Left renal cortex interstitium (tissue), 4 donors: ENCODE data around the gene ZNF669. TPM values are rescaled to one million over a fixed set of nuclear protein-coding genes. Genes with fewer than 3 reads are reported as not detected.
A peak's percentile ranks its signal among the peaks of the same experiment; 100 is the strongest.

Experiments
- DNase-seq, 4 donors: peaks; one replicate each; pipeline ENCODE4 v3.0.0-alpha.2; 2013; ENCODE audit warnings: low read depth in 4 of 4, low spot score in 2 of 4, missing footprints in 1 of 4
- polyA plus RNA-seq, 4 donors: library from polyadenylated mRNA; unstranded; fragments of 120-200 nt; gene quantifications; one replicate each; pipeline ENCODE4 v1.2.1, GENCODE V29; 2013; ENCODE audit not compliant: insufficient read length in 4 of 4

ZNF669 gene
- polyA plus RNA-seq, 4 donors: 10.1 to 15.1 (median 13.2) TPM

- DNase-seq: peak in 3 of 4 donors; percentile 37 to 46 (median 39)
These were observed 7.7 kb upstream of the ZNF669 start for GRCh38 chr1:247111700-247112478.

GRCh38 chr1:247111259-247111699, 7.1 kb upstream of the ZNF669 start:
- DNase-seq: peak in 2 of 4 donors; percentile 0 to 7

DNA sequence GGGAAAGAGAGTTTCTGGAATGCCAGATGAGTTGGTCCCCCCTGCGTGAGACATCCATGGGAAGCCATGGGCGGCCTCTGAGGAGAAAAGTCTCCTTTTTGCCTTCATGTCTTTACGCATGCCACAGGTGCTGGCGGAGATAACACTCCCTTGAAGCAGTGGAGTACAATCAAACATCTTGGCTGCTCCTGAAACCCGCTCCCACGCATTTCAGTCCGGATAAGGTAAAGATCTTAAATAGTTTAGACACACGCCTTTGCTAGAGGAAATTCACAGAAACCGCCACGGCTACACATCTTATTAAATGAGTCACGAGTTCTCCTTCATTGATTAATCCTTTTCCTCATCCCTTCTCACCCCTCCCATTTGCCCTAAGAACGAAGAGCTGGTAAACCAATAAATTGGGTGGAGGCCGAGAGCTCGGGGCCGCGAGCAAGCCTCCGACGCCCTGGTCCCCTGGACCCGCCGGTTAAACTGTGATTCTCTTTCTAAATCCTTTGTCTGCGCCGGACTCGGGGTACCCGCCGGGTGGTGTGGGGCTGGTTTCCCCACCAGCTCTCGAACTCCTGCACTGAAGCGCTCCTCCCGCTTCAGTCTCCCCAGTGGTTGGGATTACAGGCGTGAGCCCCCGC, 6.6 kb upstream of the ZNF669 start:
- DNase-seq: peak in 3 of 4 donors; percentile 18 to 37 (median 19)

GRCh38 chr1:247107694-247108093, 3.5 kb upstream of the ZNF669 start:
- no peak for DNase-seq

DNA sequence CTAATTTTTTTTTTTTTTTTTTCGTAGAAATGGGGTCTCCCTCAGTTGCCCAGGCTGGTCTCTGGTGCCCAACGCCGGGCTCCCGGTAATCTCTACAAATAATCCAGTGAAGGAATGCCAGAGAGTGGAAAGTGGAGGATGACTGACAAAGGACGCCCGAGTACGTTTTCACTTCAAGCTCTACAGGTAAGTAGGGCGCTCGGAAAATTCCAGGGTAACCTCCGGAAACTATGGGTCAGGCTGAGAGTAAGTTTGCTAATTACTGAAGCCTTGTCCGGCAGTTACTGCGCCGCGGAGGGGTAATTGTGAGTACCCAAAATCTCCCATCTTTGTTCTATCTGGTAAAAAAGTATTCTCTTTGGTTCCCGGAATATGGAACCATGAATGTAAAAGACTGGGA, 1.8 kb upstream of the ZNF669 start:
- no peak for DNase-seq

GRCh38 chr1:247104965-247105364, 809 bp upstream of the ZNF669 start:
- DNase-seq: no peak

- no peak for DNase-seq
These were observed 1.8 kb downstream of the ZNF669 start for GRCh38 chr1:247102381-247102780.

- no peak for DNase-seq
These were observed 3.4 kb downstream of the ZNF669 start for GRCh38 chr1:247100676-247101279.

GRCh38 chr1:247096958-247097357, 7.2 kb downstream of the ZNF669 start:
- no peak for DNase-seq

- no peak for DNase-seq
These were observed 7.6 kb downstream of the ZNF669 start for GRCh38 chr1:247096544-247096943.

- DNase-seq: no peak
These were observed 8.0 kb downstream of the ZNF669 start for GRCh38 chr1:247096112-247096511.

DNA sequence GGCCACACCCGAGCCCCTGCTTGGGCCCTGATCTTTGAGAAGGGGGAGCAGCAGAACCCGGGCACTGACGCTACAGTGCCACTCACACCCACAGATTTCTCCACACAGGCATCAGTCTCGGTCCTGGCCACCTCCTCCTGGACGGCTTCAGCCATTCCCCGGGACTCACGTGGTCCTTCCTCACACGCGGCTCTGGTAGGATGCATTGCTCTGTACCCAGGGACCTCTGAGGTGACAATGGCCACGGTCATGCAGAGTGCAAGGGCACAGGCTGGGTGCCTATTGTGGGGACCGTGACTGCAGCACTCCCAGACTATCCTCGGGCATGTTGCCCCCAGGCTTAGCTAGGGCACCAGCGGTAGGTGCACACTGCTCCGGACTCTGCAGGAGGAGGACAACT, 13.7 kb downstream of the ZNF669 start:
- DNase-seq: no peak

DNA sequence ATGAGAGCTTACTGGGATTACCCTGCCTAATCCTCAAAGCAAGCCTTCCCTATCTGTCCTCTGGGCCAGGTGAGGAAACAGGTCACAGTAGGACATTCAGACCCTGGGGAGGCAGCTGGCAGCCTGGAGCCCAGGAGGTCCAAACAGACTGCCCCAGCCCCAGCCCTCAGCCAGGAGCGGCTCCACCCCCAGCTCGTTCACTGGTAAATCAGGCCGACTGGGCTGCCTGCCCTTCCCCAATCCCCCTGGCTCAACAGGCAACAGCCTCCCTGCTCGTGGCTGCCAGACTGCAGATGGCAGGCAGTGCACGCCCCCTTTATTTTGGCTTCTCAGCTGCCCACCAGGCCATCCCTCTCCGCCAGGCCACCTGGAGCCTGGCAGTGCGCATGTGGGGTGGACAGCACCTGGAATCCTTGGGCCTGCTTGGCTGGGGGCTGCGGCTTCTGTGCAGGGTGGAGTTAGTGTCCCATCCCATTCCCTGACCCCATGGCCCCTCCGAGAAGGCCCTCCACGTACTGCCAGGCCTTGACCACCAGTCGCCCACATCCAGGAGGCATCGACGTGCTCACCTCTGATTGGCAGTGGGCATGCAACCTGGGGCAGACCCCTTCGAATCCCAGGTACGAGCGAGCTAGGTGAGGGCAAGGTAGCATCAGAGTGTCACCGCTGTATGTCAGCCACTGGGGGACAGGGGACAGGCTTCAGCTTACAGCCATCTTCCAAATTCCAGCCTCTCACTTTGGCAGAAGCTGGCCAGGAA, 14.4 kb downstream of the ZNF669 start:
- DNase-seq: no peak

DNA sequence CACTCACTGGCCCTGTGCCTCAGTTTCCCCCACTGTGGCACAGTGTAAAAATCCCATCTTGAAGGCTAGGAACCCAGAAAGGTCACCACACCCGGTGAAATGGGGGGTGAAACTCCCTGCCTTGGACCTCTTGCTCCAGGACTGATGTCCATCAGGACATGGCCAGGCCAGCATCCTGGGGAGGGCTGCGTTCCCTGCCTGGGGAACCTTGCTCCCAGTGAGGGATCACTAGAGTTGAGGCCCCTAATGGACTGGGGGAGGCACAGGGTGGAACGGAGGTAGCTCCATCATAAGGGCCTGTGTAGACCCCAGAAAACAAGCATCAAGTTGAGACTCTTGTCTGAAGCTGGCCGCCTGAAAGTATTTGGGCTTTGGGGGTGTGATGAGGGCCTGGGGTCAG, 15.2 kb downstream of the ZNF669 start:
- no peak for DNase-seq

GRCh38 chr1:247087256-247087655, 16.9 kb downstream of the ZNF669 start:
- DNase-seq: no peak

DNA sequence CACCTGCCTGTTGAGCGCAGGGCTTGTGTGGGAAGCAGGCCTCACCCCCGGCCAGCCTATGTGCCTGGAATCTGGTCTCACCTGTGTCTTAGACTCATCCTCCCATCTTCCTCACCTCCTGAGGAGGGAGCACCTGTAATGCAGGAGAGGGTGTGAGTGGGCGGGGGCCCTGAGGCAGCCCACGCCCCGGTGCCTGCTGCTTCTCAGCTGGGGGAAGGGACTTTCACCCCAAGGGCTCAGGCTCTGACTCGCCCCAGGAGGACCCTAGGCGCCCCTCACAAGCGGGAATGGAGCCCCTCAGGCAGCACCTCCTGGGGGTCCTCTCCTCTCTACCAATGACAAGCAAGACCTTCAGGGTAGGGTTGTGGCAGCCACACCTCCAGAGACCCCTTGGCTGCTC, 18.8 kb downstream of the ZNF669 start:
- DNase-seq: no peak

GRCh38 chr1:247084771-247085170, 19.4 kb downstream of the ZNF669 start:
- DNase-seq: no peak

DNA sequence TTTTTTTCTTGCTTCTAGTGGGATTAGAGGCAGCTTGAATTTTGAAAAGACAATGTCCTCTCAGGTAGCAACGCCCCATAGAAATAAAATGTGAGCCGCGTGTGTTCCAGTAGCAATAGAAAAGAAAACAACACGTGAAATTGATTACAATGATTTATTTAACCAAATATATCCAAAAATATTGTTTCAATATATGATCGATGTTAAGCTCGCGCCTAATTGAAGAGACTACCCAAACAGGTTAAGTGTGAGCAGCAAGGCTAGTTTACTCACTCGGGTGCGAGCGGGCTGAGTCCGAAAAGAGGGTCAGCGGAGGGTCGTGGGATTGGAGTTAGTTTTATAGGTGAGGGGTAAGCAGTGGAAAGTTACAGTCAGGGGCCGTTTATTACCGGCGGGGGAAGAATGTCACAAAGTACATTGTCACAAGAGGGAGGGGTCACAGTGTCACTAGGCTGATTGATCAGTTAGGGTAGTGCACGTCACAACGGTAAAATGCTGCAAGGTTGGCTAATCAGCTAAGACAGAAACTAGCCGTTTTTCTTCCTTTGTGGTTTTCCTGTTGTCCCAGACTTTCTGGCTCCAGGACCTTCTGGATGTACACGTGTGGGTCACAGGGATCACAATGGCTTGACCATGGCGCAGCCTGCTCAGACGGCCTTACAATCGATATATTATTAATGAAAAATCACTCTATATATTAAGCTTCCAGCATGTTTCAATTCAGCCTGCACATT, 24.8 kb downstream of the ZNF669 start:
- DNase-seq: no peak

GRCh38 chr1:247078258-247079140, 25.7 kb downstream of the ZNF669 start, which contains the start of gene ZNF670:
Gene ZNF670, minus strand, starts transcription at chr1:247078811. Its CDS starts 215 bp downstream, at chr1:247078596.
- peak; percentile 85 to 95 (median 90) for DNase-seq
